ENCODE data around the gene CFAP73.
A peak's percentile ranks its signal among the peaks of the same experiment; 100 is the strongest.
"Not testable (repeated sequence)": the region's sequence is repeated elsewhere in the genome, so short reads cannot be mapped to it uniquely, and the experiment has no call there.

Gene CFAP73

GRCh38 chr12:113186666-113187325 is 37.3 kb downstream of the CFAP73 start:
- no peak for DNase-seq (ENCODE audit: low read depth in 3 of 3)

GRCh38 chr12:113189361-113189760 is 39.8 kb downstream of the CFAP73 start:
- no peak for DNase-seq (ENCODE audit: low read depth in 3 of 3)

GRCh38 chr12:113190761-113191160 is 41.2 kb downstream of the CFAP73 start:
- DNase-seq (ENCODE audit: low read depth in 3 of 3) = no peak

GRCh38 chr12:113191227-113191626 is 41.7 kb downstream of the CFAP73 start:
- no peak for DNase-seq (ENCODE audit: low read depth in 3 of 3)

DNA sequence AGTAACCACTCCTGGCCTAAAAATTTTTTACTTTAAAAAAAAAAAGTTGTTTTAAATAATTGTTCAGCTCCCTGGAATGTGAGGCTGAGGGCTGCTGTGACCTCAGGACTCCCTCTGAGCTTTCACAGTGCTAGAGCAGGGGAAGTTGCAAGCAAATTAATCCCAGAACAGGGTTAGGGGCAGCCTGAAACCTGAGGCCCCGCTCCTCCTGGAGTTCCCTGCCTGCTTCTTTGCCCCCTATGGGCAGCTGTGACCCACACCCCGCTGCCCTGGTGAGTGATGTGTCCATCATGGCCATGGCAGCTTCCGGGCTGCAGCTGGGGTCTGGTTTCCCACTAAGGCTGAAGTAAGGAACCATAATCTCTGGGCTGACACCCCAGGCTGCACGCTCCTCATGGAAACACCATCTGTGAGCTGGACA is 45.5 kb downstream of the CFAP73 start:
- DNase-seq (ENCODE audit: low read depth in 3 of 3) = no peak

DNA sequence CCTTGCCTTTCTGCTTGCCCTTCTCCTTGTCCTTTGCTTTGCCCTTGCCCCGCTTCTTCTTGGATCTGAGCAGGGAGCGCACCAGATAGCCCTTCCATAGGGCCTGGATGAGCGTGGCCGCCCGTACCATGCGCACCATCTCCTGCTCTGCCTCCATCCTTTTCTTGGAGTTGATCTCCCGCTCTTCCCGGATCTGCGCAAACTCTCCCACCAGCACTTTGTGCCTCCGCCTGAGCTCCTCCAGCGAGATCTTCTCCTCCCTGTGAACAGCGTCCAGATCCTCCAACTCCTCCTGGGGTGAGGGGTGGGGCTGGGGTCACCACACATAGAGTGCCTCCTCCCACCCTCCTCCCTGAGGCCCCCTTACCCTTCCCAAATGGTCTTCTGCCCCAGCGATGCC is 46.1 kb downstream of the CFAP73 start:
- DNase-seq (ENCODE audit: low read depth in 3 of 3) = no peak

DNA sequence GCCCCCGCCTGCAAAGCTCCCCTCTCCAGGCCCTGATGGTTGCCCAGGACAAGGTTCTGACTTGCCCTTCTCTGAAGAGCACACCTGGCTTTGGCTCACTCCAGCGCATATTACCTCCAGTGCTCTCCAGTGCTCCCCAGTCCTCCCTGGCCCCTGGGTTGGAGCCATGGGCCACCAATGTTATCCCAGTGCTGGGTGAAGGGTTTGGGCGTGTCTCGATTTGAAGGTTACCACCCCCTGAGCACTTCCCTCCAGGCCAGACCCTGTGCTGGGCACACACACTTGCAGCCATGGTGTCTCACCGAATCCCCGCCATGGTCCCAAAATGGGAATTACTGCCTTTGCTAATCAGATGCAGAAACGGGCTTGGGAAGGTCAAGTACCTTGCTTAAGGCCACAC is 47.1 kb downstream of the CFAP73 start:
- no peak for DNase-seq (ENCODE audit: low read depth in 3 of 3)

- peak in 2 of 3 experiments; percentile 17 to 21 for DNase-seq (ENCODE audit: low read depth in 3 of 3)
Observed at GRCh38 chr12:113196990-113197389, 47.5 kb downstream of the CFAP73 start.

GRCh38 chr12:113197518-113198077 is 48.1 kb downstream of the CFAP73 start:
- no peak for DNase-seq (ENCODE audit: low read depth in 3 of 3)

- no peak for DNase-seq (ENCODE audit: low read depth in 3 of 3)
Observed at GRCh38 chr12:113198296-113198695, 48.8 kb downstream of the CFAP73 start.

DNA sequence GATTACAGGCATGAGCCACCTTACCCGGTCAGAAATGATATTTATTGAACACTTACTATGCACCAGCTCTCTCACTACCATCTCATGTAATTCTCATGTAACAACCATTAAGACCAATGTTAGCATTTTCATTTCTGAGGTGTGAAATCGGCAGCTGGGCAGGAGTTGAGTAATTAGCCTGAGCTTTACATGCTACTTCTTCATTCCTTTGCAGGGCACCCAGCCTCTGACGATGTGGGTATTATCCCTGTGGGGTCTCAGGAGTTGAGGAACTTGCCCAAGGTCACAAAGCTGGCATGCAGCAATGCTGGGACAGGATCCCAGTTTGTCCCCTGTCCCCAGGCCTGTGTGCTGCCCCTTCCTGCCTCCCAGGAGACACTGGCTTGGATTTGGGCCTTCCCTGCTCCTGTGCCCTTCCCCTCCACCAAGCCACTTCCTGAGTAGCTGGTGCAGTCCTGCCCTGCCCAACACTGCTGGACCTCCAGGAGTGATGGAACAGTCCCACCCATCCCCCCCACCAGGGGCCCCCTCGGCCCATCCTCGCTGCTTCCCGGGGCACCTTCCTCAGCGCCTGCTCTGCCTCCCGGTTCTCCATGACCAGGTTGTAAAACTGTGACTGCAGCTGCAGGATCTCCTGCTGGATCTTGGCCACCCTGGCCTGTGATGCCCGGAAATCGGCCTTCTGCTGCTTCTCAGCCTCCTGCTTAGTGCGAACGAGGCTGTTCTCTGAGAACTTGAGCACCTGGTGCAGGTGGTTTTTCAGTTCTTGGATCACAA is 50.7 kb downstream of the CFAP73 start:
- DNase-seq (ENCODE audit: low read depth in 3 of 3) = no peak

GRCh38 chr12:113201187-113202177 is 52.0 kb downstream of the CFAP73 start:
- DNase-seq (ENCODE audit: low read depth in 3 of 3) = no peak

- DNase-seq (ENCODE audit: low read depth in 3 of 3) = no peak
Observed at GRCh38 chr12:113202300-113203075, 53.0 kb downstream of the CFAP73 start.

DNA sequence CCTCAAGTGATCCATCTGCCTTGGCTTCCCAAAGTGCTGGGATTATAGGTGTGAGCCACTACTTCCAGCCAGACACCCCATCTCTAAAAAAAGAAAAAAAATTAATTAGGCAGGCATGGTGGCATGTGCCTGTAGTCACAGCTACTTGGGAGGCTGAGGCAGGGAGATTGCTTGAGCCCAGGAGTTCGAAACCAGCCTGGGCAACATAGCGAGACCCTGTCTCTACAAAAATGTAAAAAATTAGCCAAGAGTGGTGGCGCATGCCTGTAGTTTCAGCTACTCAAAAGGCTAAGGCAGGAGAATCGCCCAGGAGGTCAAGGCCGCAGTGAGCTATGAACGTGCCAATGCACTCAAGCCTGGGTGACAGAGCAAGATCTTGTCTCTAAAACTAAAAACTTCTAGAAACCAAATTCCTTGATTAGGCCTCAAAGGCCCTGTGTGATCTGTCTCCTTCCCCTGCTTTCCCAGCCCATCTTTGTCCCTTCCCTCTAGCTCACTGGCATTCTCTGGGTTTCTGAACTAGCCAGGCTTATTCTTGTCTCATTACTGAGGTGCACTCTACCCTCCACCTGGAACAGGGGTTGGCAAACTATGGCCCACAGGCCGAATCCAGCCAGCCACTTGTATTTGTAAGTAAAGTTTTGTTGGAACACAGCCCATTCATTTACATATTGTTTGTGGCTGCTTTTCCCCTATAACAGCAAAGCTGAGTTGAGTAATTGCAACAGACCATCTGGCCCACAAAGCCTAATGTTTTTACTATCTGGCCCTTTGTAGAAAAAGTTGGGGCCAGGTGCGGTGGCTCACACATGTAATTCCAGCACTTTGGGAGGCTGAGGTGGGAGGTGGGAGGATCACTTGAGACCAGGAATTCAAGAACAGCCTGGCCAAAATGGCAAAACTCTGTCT is 54.6 kb downstream of the CFAP73 start:
- DNase-seq (ENCODE audit: low read depth in 3 of 3) = no peak

DNA sequence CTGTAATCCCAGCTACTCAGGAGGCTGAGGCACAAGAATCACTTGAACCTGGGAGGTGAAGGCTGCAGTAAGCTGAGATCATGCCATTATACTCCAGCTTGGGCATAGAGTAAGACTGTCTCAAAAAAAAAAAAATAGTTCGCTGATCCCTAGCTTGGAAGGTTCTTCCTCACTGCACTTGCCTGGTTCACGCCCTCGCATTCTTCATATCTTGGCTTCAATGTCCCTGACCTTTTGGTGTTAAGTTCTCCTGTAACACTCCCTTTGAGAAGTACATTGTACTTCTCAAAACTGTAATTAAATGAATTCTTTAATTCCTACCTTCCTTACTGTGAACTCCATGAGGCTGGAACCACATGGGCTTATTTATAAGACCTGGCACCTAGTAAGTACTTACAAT is 55.3 kb downstream of the CFAP73 start:
- no peak for DNase-seq (ENCODE audit: low read depth in 3 of 3)

DNA sequence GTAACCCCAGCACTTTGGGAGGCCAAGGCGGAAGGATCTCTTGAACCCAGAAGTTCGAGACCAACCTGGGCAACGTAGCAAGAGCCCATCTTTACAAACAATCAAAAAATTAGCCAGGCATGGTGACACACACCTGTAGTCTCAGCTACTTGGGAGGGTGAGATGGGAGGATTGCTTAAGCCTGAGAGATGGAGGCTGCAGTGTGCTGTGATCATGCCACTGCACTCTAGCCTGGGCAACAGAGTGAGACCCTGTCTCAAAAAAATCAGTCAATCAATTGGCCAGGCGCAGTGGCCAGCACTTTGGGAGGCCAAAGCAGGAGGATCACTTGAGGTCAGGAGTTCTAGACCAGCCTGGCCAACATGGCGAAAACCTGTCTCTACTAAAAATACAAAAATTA is 57.3 kb downstream of the CFAP73 start:
- DNase-seq (ENCODE audit: low read depth in 3 of 3) = not testable (repeated sequence)

GRCh38 chr12:113207613-113208040 is 58.1 kb downstream of the CFAP73 start:
- no peak for DNase-seq (ENCODE audit: low read depth in 3 of 3)

- no peak for DNase-seq (ENCODE audit: low read depth in 3 of 3)
Observed at GRCh38 chr12:113208041-113208934, 58.8 kb downstream of the CFAP73 start.
